SH-SY5Y (cell line): Measurements from ENCODE around the gene DIAPH1.

Experiments
- GATA2 ChIP-seq: IDR thresholded peaks from 2 replicates; pipeline ENCODE4 v1.6.1; 2011; ENCODE audit warnings: mild to moderate bottlenecking, low read depth, low read length
- GATA3 ChIP-seq: IDR thresholded peaks from 2 replicates; pipeline ENCODE4 v1.6.1; 2011; ENCODE audit warnings: low read depth, mild to moderate bottlenecking, low read length, moderate library complexity

DNA sequence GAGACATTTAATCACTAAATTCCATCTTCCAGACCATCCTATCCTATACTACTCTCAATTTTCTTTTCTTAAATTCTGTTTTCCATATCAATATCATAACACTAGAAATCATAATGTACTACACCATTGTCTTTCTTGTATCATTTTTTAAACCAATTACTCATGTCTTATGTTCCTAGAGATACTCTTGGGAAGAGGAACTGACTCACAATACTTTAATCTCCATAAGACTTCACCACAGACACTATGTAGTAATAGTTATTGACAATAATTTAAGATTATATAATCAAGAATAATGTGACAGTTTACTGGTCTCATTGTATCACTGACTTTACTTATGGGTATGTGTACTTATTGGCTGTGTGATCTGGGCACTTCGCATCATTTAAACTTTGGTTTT lies 86.1 kb downstream of the DIAPH1 start:
- TF ChIP-seq GATA2 (no peak), GATA3 (no peak)
